PC-9 (cell line): ENCODE measurements around the gene SNTG2. TPM values are rescaled to one million over a fixed set of nuclear protein-coding genes. Genes with fewer than 3 reads are reported as not detected.
"Not testable (repeated sequence)": the region's sequence is repeated elsewhere in the genome, so short reads cannot be mapped to it uniquely, and the experiment has no call there.

Experiments
- BruUV-seq: library from RNA; stranded (reverse); fragments of 400-500 nt; replicated peaks from 2 replicates; lab custom pipeline; 2021; lab: Mats Ljungman, UMichigan
- CTCF ChIA-PET: fragments of 300-600 bp; sonication (Branson Sonifier 250); formaldehyde crosslinking; loops from one replicate; lab custom pipeline; 2022; ENCODE audit warnings: antibody characterized with exemption; lab: Charles Lee
- POLR2A ChIA-PET: fragments of 300-600 bp; sonication (Branson Sonifier 250); formaldehyde crosslinking; loops from one replicate; lab custom pipeline; 2022; ENCODE audit warnings: antibody characterized with exemption; ENCODE audit not compliant: unreplicated experiment; lab: Charles Lee
- DNase-seq, 2 experiments: peaks; one replicate each; pipeline versions ENCODE4 v3.0.0 to v3.0.0-alpha.2; 2015 to 2022; ENCODE audit warnings: mixed read lengths in 1 of 2
- H2AFZ ChIP-seq: fragments of 200-600 bp; sonication (generic); 2 replicates; pipeline ENCODE4 v1.8.1; 2017; ENCODE audit warnings: antibody characterized with exemption
- H3F3A ChIP-seq: fragments of 200-600 bp; sonication (generic); 2 replicates; pipeline ENCODE4 v1.8.1; 2017; ENCODE audit warnings: antibody characterized with exemption, mild to moderate bottlenecking, low read depth; ENCODE audit not compliant: insufficient read depth
- H3K27ac ChIP-seq: fragments of 200-600 bp; sonication (generic); 2 replicates; pipeline ENCODE4 v1.6.1; 2016; ENCODE audit warnings: mixed run types
- H3K27me3 ChIP-seq: fragments of 200-600 bp; sonication (generic); 2 replicates; pipeline ENCODE4 v1.6.1; 2016; ENCODE audit warnings: low read depth, mixed run types; ENCODE audit not compliant: insufficient read depth
- H3K36me3 ChIP-seq: fragments of 200-600 bp; sonication (generic); 2 replicates; pipeline ENCODE4 v1.6.1; 2016; ENCODE audit warnings: low read depth, mixed run types
- H3K4me1 ChIP-seq: fragments of 200-600 bp; sonication (generic); replicated peaks from 2 replicates; pipeline ENCODE4 v1.6.1; 2016; ENCODE audit warnings: mixed run types; ENCODE audit not compliant: insufficient read depth
- H3K4me2 ChIP-seq: fragments of 200-600 bp; sonication (generic); 2 replicates; pipeline ENCODE4 v1.6.1; 2017; ENCODE audit warnings: mixed run types
- H3K4me3 ChIP-seq: fragments of 200-600 bp; sonication (generic); 2 replicates; pipeline ENCODE4 v1.6.1; 2016; ENCODE audit warnings: mixed run types
- H3K79me2 ChIP-seq: fragments of 200-600 bp; sonication (generic); 2 replicates; pipeline ENCODE4 v1.6.1; 2017; ENCODE audit warnings: low read depth, mixed run types
- H3K9me2 ChIP-seq: fragments of 200-600 bp; sonication (generic); 2 replicates; pipeline ENCODE4 v1.8.1; 2017; ENCODE audit warnings: mild to moderate bottlenecking; ENCODE audit not compliant: insufficient read depth
- H3K9me3 ChIP-seq: fragments of 200-600 bp; sonication (generic); 2 replicates; pipeline ENCODE4 v1.8.1; 2016; ENCODE audit warnings: low read depth; ENCODE audit not compliant: insufficient read depth
- H4K20me1 ChIP-seq: fragments of 200-600 bp; sonication (generic); 2 replicates; pipeline ENCODE4 v1.8.1; 2017; ENCODE audit not compliant: insufficient read depth
- EZH2 ChIP-seq: fragments of 200-600 bp; sonication (generic); IDR thresholded peaks from 2 replicates; pipeline ENCODE4 v1.8.0; 2017; ENCODE audit warnings: antibody characterized with exemption, low read depth
- intact Hi-C: fragments of 100-400 bp; cut with micrococcal nuclease; formaldehyde crosslinking; loops from one replicate; pipeline ENCODE4 v1.10.0; 2022; ENCODE audit not compliant: unreplicated experiment
- total RNA-seq: library from RNA; stranded (reverse); gene quantifications from 2 replicates; pipeline ENCODE4 v1.2.3, GENCODE V29; 2021
- TF ChIP-seq, protein P1 (sequence below): fragments of 200-600 bp; sonication (generic); conservative IDR thresholded peaks from 2 replicates; pipeline ENCODE4 v1.6.1; 2017; ENCODE audit warnings: mixed run types, antibody characterized with exemption, mild to moderate bottlenecking, moderate library complexity

SNTG2 gene
- total RNA-seq, 1 experiment from 2014 or later = not detected

DNA sequence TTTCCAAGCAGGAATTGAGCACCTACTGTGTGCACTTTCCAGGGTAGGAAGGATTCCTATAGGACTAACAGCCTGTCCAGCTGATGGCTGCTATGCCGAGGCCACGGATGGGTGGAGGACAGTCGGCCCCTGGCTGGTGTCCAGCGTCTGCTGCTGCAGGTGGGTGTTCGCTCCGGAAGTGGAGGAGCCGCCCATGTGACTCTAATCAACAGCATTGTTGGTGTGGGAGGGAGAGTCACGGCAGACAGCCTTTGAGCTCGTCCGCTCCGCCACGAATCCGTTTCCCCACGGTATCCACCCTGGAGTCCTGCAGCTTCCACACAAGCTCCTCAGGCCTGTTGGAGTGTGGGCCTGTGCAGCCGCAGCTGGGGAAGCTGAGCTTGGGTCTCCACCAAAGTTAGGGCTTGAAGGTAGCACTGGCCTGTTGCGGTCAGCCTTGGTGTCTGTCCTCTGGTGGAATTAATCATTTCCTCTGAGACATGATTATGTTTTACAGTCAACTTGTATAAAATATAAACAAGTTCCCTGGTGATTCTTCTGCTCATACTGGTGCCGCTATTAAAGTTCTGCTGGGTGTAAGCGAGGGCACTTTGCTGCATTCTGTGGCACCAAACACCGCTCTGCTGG is 276.7 kb downstream of the SNTG2 start:
- no peak for TF ChIP-seq EZH2
- TF ChIP-seq, protein P1, sequence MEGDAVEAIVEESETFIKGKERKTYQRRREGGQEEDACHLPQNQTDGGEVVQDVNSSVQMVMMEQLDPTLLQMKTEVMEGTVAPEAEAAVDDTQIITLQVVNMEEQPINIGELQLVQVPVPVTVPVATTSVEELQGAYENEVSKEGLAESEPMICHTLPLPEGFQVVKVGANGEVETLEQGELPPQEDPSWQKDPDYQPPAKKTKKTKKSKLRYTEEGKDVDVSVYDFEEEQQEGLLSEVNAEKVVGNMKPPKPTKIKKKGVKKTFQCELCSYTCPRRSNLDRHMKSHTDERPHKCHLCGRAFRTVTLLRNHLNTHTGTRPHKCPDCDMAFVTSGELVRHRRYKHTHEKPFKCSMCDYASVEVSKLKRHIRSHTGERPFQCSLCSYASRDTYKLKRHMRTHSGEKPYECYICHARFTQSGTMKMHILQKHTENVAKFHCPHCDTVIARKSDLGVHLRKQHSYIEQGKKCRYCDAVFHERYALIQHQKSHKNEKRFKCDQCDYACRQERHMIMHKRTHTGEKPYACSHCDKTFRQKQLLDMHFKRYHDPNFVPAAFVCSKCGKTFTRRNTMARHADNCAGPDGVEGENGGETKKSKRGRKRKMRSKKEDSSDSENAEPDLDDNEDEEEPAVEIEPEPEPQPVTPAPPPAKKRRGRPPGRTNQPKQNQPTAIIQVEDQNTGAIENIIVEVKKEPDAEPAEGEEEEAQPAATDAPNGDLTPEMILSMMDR = no peak
- Histone ChIP-seq H3K4me1 (no peaks in the 10 kb centered on the region), H3K27me3 (peaks cover 87% of the 10 kb centered on the region)

GRCh38 chr2:1229596-1229995 is 278.9 kb downstream of the SNTG2 start:
- peaks cover 100% of the 10 kb centered on the region for H3K27me3 ChIP-seq
- H3K9me3 ChIP-seq, intact Hi-C loops, CTCF ChIA-PET, H2AFZ ChIP-seq, H3K9me2 ChIP-seq, H3K4me3 ChIP-seq, H3K4me2 ChIP-seq, H3F3A ChIP-seq, POLR2A ChIA-PET, H3K79me2 ChIP-seq, H4K20me1 ChIP-seq, BruUV-seq, H3K4me1 ChIP-seq, DNase-seq, H3K27ac ChIP-seq, H3K36me3 ChIP-seq: not testable (repeated sequence)

More for the DNA sequence above, 276.7 kb downstream of the SNTG2 start:
- Histone ChIP-seq H3K79me2 (no peaks in the 10 kb centered on the region), H3K9me3 (no peaks in the 10 kb centered on the region), H3K4me3 (no peak overlapping the region), H3K27ac (no peak overlapping the region), H3K36me3 (no peaks in the 10 kb centered on the region), H3F3A (no peaks in the 10 kb centered on the region), H2AFZ (no peak overlapping the region), H4K20me1 (no peaks in the 10 kb centered on the region), H3K4me2 (no peak overlapping the region), H3K9me2 (no peaks in the 10 kb centered on the region)
- POLR2A ChIA-PET = no interaction called here
- BruUV-seq = no TSS peak
- intact Hi-C loops = no loop called here
- CTCF ChIA-PET = no interaction called here
- DNase-seq = no peak

GRCh38 chr2:1230155-1230893 is 279.7 kb downstream of the SNTG2 start:
- H3K79me2 ChIP-seq = no peaks in the 10 kb centered on the region
- H3K4me1 ChIP-seq = no peaks in the 10 kb centered on the region
- no peaks in the 10 kb centered on the region for H4K20me1 ChIP-seq
- ChIA-PET CTCF (no interaction called here), POLR2A (no interaction called here)
- H2AFZ ChIP-seq = no peak overlapping the region
- H3K27ac ChIP-seq = no peak overlapping the region
- H3K9me3 ChIP-seq = no peaks in the 10 kb centered on the region
- H3K4me2 ChIP-seq = no peak overlapping the region
- H3K27me3 ChIP-seq = peaks cover 96% of the 10 kb centered on the region
- no peaks in the 10 kb centered on the region for H3K9me2 ChIP-seq
- no peak for DNase-seq
- no TSS peak for BruUV-seq
- no peak overlapping the region for H3K4me3 ChIP-seq
- H3K36me3 ChIP-seq = no peaks in the 10 kb centered on the region
- intact Hi-C loops = no loop called here
- no peaks in the 10 kb centered on the region for H3F3A ChIP-seq
- TF ChIP-seq, protein P1 = no peak
- no peak for TF ChIP-seq EZH2
